OCI-LY3 (cell line): ENCODE measurements around the gene FAM50A.
A peak's percentile ranks its signal among the peaks of the same experiment; 100 is the strongest.
"Not testable (repeated sequence)": the region's sequence is repeated elsewhere in the genome, so short reads cannot be mapped to it uniquely, and the experiment has no call there.

Source experiments
- H2AFZ ChIP-seq: fragments of 200-600, 300-600 bp; shearing (Covaris generic); 2 replicates; pipeline ENCODE4 v1.6.0; 2014; ENCODE audit warnings: antibody characterized with exemption, low read depth, low read length
- H3K27ac ChIP-seq: fragments of 200-600, 300-600 bp; sonication (generic); 2 replicates; pipeline ENCODE4 v1.5.1; 2014; ENCODE audit warnings: mild to moderate bottlenecking, low read length, moderate library complexity, mixed read lengths
- H3K27me3 ChIP-seq: fragments of 200-600, 300-600 bp; sonication (generic); 2 replicates; pipeline ENCODE4 v1.6.1; 2014; ENCODE audit warnings: low read depth, low read length, mixed read lengths
- H3K36me3 ChIP-seq: fragments of 200-600, 300-600 bp; sonication (generic); replicated peaks from 2 replicates; pipeline ENCODE3; 2014; ENCODE audit warnings: low read depth, low read length, mixed read lengths
- H3K4me1 ChIP-seq: fragments of 300-600, 200-600 bp; sonication (generic); 2 replicates; pipeline ENCODE4 v1.6.1; 2014; ENCODE audit warnings: low read length, mixed read lengths
- H3K4me2 ChIP-seq: fragments of 200-600, 300-600 bp; sonication (generic); 2 replicates; pipeline ENCODE4 v1.6.1; 2014; ENCODE audit warnings: low read length, mixed read lengths
- H3K4me3 ChIP-seq: fragments of 300-600, 200-600 bp; sonication (generic); 2 replicates; pipeline ENCODE4 v1.5.1; 2014; ENCODE audit warnings: antibody characterized with exemption, mild to moderate bottlenecking, low read length, moderate library complexity
- H3K79me2 ChIP-seq: fragments of 300-600, 200-600 bp; shearing (Covaris generic); 2 replicates; pipeline ENCODE4 v1.6.1; 2014; ENCODE audit warnings: mild to moderate bottlenecking, low read length, mixed read lengths
- H3K9ac ChIP-seq: fragments of 300-600, 200-600 bp; shearing (Covaris generic); 2 replicates; pipeline ENCODE4 v1.6.0; 2014; ENCODE audit warnings: mild to moderate bottlenecking, low read length, moderate library complexity
- H3K9me3 ChIP-seq: fragments of 200-600, 300-600 bp; shearing (Covaris generic); 2 replicates; pipeline ENCODE4 v1.6.1; 2014; ENCODE audit warnings: low read length, mixed read lengths; ENCODE audit not compliant: insufficient read depth
- H4K20me1 ChIP-seq: fragments of 200-600, 300-600 bp; sonication (generic); 2 replicates; pipeline ENCODE4 v1.6.1; 2016; ENCODE audit warnings: low read length, mixed read lengths; ENCODE audit not compliant: insufficient read depth
- EZH2phosphoT487 ChIP-seq: fragments of 200-600 bp; shearing (Covaris generic); IDR thresholded peaks from 2 replicates; pipeline ENCODE4 v1.6.1; 2018; ENCODE audit warnings: antibody characterized with exemption, mixed run types, low read depth
- TF ChIP-seq, protein P1 (sequence below): fragments of 200-600, 300-600 bp; sonication (generic); IDR thresholded peaks from 2 replicates; pipeline ENCODE4 v1.5.1; 2014; ENCODE audit warnings: antibody characterized with exemption, low read length, low read depth

The FAM50A gene, protein sequence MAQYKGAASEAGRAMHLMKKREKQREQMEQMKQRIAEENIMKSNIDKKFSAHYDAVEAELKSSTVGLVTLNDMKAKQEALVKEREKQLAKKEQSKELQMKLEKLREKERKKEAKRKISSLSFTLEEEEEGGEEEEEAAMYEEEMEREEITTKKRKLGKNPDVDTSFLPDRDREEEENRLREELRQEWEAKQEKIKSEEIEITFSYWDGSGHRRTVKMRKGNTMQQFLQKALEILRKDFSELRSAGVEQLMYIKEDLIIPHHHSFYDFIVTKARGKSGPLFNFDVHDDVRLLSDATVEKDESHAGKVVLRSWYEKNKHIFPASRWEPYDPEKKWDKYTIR

DNA sequence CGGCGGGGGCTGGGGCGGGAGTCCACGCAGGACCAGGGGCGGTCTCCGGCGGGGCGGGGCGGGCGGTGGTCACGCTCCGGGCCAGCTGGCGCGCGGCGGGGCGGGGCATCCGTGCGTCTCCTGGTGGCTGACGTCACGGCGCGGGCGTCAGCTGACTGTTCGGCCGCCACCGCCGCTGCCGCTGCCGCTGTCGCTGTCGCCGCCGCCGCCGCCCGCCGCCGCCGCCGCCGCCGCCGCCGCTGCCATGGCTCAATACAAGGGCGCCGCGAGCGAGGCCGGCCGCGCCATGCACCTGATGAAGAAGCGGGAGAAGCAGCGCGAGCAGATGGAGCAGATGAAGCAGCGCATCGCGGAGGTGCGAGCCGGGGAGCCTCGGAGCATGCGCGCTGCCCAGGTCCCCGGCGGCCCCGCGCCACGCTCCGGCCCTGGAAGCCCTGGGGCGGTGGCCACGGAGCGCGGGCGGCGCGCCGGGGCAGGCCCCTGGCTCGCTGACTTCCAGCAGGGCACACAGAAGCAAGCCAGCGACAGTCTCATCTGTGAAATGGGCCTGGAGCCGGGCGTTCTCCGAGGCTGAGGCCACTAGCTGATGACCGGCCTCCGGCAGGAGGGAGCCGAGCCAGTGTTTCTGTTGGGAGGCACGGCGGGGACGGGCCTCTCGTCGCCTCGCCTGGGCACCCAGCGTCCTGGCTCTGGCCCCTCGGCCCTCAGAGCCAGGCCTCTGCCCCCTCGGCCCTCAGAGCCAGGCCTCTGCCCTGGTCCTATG, at the start of gene FAM50A:
TSS of gene FAM50A (plus strand) at position 150 of the 763 bp plus-strand sequence. CDS start at position 245, 95 bp downstream.
- Histone ChIP-seq H3K27me3 (no peaks in the 10 kb centered on the region), H2AFZ (no peak within 1 kb of the TSS), H3K9ac (peak within 1 kb of the TSS; percentile 72), H3K4me1 (peaks cover 9% of the 10 kb centered on the region; the same call in 1 of the 2 replicates), H3K9me3 (no peaks in the 10 kb centered on the region), H3K4me2 (peak within 1 kb of the TSS; percentile 89), H3K27ac (peak within 1 kb of the TSS; percentile 19; the same call in 1 of the 2 replicates), H4K20me1 (no peaks in the 10 kb centered on the region), H3K4me3 (peak within 1 kb of the TSS; percentile 87), H3K36me3 (no peaks in the 10 kb centered on the region), H3K79me2 (peaks cover 12% of the 10 kb centered on the region)
- TF ChIP-seq EZH2phosphoT487 = no peak
- TF ChIP-seq, protein P1, sequence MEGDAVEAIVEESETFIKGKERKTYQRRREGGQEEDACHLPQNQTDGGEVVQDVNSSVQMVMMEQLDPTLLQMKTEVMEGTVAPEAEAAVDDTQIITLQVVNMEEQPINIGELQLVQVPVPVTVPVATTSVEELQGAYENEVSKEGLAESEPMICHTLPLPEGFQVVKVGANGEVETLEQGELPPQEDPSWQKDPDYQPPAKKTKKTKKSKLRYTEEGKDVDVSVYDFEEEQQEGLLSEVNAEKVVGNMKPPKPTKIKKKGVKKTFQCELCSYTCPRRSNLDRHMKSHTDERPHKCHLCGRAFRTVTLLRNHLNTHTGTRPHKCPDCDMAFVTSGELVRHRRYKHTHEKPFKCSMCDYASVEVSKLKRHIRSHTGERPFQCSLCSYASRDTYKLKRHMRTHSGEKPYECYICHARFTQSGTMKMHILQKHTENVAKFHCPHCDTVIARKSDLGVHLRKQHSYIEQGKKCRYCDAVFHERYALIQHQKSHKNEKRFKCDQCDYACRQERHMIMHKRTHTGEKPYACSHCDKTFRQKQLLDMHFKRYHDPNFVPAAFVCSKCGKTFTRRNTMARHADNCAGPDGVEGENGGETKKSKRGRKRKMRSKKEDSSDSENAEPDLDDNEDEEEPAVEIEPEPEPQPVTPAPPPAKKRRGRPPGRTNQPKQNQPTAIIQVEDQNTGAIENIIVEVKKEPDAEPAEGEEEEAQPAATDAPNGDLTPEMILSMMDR = no peak

DNA sequence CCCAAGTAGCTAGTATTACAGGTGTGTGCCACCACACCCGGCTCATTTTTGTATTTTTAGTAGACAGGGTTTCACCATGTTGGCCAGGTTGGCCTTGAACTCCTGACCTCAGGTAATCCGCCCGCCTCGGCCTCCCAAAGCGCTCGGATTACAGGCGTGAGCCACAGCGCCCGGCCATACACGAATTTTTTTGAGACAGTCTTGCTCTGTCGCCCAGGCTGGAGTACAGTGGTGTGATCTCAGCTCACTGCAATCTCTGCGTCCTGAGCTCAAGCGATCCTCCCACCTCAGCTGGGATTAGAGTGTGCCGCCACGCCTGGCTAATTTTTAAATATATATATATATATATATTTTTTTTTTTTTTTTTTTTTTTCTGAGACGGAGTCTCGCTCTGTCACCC, 47.6 kb upstream of the FAM50A start:
- not testable (repeated sequence) for H3K4me2 ChIP-seq, H3K27ac ChIP-seq, H3K9me3 ChIP-seq, H3K27me3 ChIP-seq, H2AFZ ChIP-seq, H4K20me1 ChIP-seq, H3K4me3 ChIP-seq, H3K9ac ChIP-seq
- Histone ChIP-seq H3K4me1 (peaks cover 11% of the 10 kb centered on the region), H3K36me3 (peaks cover 26% of the 10 kb centered on the region), H3K79me2 (peaks cover 26% of the 10 kb centered on the region)

DNA sequence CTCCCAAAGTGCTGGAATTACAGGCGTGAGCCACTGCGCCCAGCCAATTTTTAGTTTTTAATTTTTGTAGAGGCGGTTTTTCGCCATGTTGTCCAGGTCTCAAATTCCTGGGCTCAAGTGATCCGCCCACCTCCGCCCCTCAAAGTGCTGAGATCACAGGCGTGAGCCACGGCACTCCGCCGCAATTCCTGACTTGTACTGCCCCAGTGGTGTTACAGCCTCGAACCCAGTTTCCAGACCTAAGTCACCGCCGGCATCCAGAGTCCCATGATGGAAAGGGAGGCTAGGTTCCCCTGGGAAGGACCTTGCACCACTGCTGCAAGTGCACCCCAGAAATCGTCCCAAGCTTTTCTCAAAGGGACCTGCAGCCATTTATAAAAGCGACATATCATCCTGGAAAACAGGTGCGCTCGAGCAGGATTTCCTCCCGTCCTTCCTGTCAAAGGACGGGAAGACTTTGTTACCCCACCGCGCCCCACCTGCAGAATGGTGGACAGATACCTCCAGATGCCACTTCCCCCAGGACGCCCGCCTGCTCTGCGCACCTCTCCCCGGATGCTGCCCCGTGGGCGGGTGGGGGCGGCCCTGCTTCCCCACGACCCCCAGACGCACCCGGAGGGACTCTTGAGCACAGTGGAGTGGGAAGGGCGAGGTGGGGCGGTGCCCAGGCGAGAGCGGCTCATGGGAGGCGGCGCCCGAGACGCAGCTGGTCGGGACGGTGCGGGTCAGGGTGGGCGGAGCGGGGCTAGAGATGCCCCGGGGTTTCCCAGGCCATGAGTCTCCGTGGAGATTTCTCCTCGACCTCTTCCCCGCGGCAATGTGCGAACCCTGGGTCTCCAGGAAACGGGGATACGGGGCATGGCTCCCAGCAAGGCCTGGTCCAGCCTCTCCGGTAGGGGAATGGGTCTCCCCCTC, 46.7 kb upstream of the FAM50A start:
- H2AFZ ChIP-seq = no peak overlapping the region
- no peak for TF ChIP-seq EZH2phosphoT487
- TF ChIP-seq, protein P1 = no peak
- no peaks in the 10 kb centered on the region for H3K9me3 ChIP-seq
- peak overlapping the region; percentile 92 for H3K27ac ChIP-seq
- H3K36me3 ChIP-seq = peaks cover 27% of the 10 kb centered on the region
- H3K27me3 ChIP-seq = no peaks in the 10 kb centered on the region
- H3K9ac ChIP-seq = peak overlapping the region; percentile 95
- H3K4me2 ChIP-seq = peak overlapping the region; percentile 87
- H3K79me2 ChIP-seq = peaks cover 26% of the 10 kb centered on the region
- peaks cover 11% of the 10 kb centered on the region for H3K4me1 ChIP-seq
- peaks cover 11% of the 10 kb centered on the region; the same call in 1 of the 2 replicates for H4K20me1 ChIP-seq
- peak overlapping the region; percentile 92 for H3K4me3 ChIP-seq

DNA sequence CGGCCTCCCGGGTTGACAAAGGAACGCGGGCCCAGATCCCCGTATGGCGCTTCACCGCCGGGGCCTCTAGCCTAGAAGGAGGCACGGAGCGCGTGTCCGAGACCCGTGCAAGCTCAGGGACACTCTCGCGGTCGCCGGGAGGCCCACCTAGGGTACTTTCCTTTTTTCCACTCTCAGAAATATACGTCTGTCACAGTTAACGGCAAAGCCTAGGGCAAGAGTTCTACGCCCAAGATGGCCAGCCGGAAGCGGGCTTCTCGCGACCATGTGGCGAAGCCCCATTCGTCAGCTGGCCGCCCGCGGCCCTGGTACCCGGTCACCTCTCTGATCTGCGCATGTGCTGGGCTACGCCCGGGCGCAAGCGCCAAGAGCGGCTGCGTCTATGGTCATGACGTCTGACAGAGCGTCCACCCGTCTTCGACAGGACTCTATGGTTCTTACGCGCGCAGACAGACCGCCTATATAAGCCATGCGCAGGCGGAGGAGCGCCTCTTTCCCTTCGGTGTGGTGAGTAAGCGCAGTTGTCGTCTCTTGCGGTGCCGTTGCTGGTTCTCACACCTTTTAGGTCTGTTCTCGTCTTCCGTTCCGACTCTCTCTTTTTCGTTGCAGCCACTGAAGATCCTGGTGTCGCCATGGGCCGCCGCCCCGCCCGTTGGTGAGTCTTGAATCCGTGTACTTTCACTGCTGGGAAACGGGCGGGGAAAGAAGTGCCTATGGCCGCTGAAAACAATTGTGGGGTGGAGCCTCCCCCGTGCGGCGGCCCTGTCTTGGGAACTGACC, 45.9 kb upstream of the FAM50A start, which contains the start of gene RPL10:
TSS of gene RPL10 (plus strand) at position 490 of the 780 bp plus-strand sequence. CDS start at position 633, 143 bp downstream.
- Histone ChIP-seq H3K9me3 (no peaks in the 10 kb centered on the region), H3K9ac (peak within 1 kb of the TSS; percentile 97), H3K79me2 (peaks cover 26% of the 10 kb centered on the region), H3K27me3 (no peaks in the 10 kb centered on the region), H3K36me3 (peaks cover 27% of the 10 kb centered on the region), H3K4me3 (peak within 1 kb of the TSS; percentile 92), H3K4me1 (peaks cover 11% of the 10 kb centered on the region), H3K27ac (peak within 1 kb of the TSS; percentile 92), H4K20me1 (peaks cover 11% of the 10 kb centered on the region; the same call in 1 of the 2 replicates), H2AFZ (no peak within 1 kb of the TSS), H3K4me2 (peak within 1 kb of the TSS; percentile 100)
- TF ChIP-seq, protein P1 = no peak
- TF ChIP-seq EZH2phosphoT487 = no peak
